Peyer's patch (tissue), 4 donors: Measurements from ENCODE around the gene F12.

Experiments used
- POLR2A ChIP-seq, 2 donors: fragments of 450-650 bp; IDR thresholded peaks; one replicate each; pipeline ENCODE4 v1.5.1; 2017; ENCODE audit warnings: antibody characterized with exemption in 2 of 2, mild to moderate bottlenecking in 2 of 2, moderate library complexity in 2 of 2
- TF ChIP-seq, protein P1 (sequence below), 6 experiments: fragments of 450-650 bp in 4 of 6; fragments of 200-600 bp in 2 of 6; sonication (generic) in 1 of 6; IDR thresholded peaks; one replicate each; pipeline ENCODE4 v1.5.1; 2017 to 2019; ENCODE audit warnings: antibody characterized with exemption in 6 of 6, mild to moderate bottlenecking in 3 of 6, moderate library complexity in 1 of 6

GRCh38 chr5:177440211-177440989 lies 31.0 kb upstream of the F12 start:
- TF ChIP-seq, protein P1, sequence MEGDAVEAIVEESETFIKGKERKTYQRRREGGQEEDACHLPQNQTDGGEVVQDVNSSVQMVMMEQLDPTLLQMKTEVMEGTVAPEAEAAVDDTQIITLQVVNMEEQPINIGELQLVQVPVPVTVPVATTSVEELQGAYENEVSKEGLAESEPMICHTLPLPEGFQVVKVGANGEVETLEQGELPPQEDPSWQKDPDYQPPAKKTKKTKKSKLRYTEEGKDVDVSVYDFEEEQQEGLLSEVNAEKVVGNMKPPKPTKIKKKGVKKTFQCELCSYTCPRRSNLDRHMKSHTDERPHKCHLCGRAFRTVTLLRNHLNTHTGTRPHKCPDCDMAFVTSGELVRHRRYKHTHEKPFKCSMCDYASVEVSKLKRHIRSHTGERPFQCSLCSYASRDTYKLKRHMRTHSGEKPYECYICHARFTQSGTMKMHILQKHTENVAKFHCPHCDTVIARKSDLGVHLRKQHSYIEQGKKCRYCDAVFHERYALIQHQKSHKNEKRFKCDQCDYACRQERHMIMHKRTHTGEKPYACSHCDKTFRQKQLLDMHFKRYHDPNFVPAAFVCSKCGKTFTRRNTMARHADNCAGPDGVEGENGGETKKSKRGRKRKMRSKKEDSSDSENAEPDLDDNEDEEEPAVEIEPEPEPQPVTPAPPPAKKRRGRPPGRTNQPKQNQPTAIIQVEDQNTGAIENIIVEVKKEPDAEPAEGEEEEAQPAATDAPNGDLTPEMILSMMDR (IDR thresholded peaks at IDR 0.05) = no peak
- TF ChIP-seq POLR2A (IDR thresholded peaks at IDR 0.05) = no peak
